HG03066 (cell line): Measurements from ENCODE around the gene CPEB2.
"Not testable (repeated sequence)": the region's sequence is repeated elsewhere in the genome, so short reads cannot be mapped to it uniquely, and the experiment has no call there.

Experiments used
- ATAC-seq: cut with Tn5 transposase; IDR thresholded peaks from one replicate; pipeline ENCODE4 v1.9.1; 2021; ENCODE audit warnings: low read depth; ENCODE audit not compliant: unreplicated experiment

CPEB2 gene

GRCh38 chr4:15042529-15043167 lies 40.4 kb downstream of the CPEB2 start:
- ATAC-seq: no peak

- no peak for ATAC-seq
These were observed 40.9 kb downstream of the CPEB2 start for GRCh38 chr4:15043226-15043625.

GRCh38 chr4:15043922-15044321 lies 41.6 kb downstream of the CPEB2 start:
- no peak for ATAC-seq

GRCh38 chr4:15054541-15054940 lies 52.3 kb downstream of the CPEB2 start:
- ATAC-seq: no peak

- no peak for ATAC-seq
These were observed 57.9 kb downstream of the CPEB2 start for GRCh38 chr4:15060213-15060612.

GRCh38 chr4:15063341-15063740 lies 61.1 kb downstream of the CPEB2 start:
- no peak for ATAC-seq

- no peak for ATAC-seq
These were observed 63.2 kb downstream of the CPEB2 start for GRCh38 chr4:15065516-15065915.

- ATAC-seq: no peak
These were observed 63.9 kb downstream of the CPEB2 start for GRCh38 chr4:15066140-15066539.

- no peak for ATAC-seq
These were observed 66.0 kb downstream of the CPEB2 start for GRCh38 chr4:15068298-15068697.

- ATAC-seq: no peak
These were observed 73.6 kb downstream of the CPEB2 start for GRCh38 chr4:15075875-15076274.

- ATAC-seq: no peak
These were observed 75.7 kb downstream of the CPEB2 start for GRCh38 chr4:15077969-15078368.

GRCh38 chr4:15078682-15079642 lies 76.7 kb downstream of the CPEB2 start:
- no peak for ATAC-seq

GRCh38 chr4:15084780-15085179 lies 82.5 kb downstream of the CPEB2 start:
- ATAC-seq: no peak

- ATAC-seq: not testable (repeated sequence)
These were observed 83.5 kb downstream of the CPEB2 start for GRCh38 chr4:15085762-15086161.

- ATAC-seq: not testable (repeated sequence)
These were observed 84.0 kb downstream of the CPEB2 start for GRCh38 chr4:15086259-15086658.

- ATAC-seq: no peak
These were observed 86.2 kb downstream of the CPEB2 start for GRCh38 chr4:15088394-15089035.

- ATAC-seq: no peak
These were observed 87.7 kb downstream of the CPEB2 start for GRCh38 chr4:15089979-15090378.

GRCh38 chr4:15100380-15100779 lies 98.1 kb downstream of the CPEB2 start:
- ATAC-seq: no peak

GRCh38 chr4:15100994-15101695 lies 98.9 kb downstream of the CPEB2 start:
- no peak for ATAC-seq

- no peak for ATAC-seq
These were observed 102.5 kb downstream of the CPEB2 start for GRCh38 chr4:15104825-15105224.

- no peak for ATAC-seq
These were observed 104.1 kb downstream of the CPEB2 start for GRCh38 chr4:15106399-15106798.
